ENCODE data around the gene L3MBTL4.
"Not testable (repeated sequence)": the region's sequence is repeated elsewhere in the genome, so short reads cannot be mapped to it uniquely, and the experiment has no call there.

Gene L3MBTL4

GRCh38 chr18:6273423-6273822, 141.3 kb downstream of the L3MBTL4 start:
- Histone ChIP-seq H2AFZ (ENCODE audit: low read length, unreplicated experiment) (no peak overlapping the region), H3K79me2 (ENCODE audit: control insufficient read depth, insufficient read depth, low read length, unreplicated experiment) (no peaks in the 10 kb centered on the region), H3K36me3 (ENCODE audit: insufficient read depth, low read length) (no peaks in the 10 kb centered on the region), H3K4me1 (ENCODE audit: control insufficient read depth, insufficient read depth, low read length, unreplicated experiment) (no peaks in the 10 kb centered on the region), H3K4me3 (ENCODE audit: low read depth, low read length) (no peak overlapping the region), H3K27me3 (ENCODE audit: insufficient read depth, low read length) (no peaks in the 10 kb centered on the region), H3K27ac (ENCODE audit: low read depth, low read length) (no peak overlapping the region)

GRCh38 chr18:6272144-6272543, 142.6 kb downstream of the L3MBTL4 start:
- H2AFZ ChIP-seq (ENCODE audit: low read length, unreplicated experiment); H3K4me3 ChIP-seq (ENCODE audit: low read depth, low read length); H3K27ac ChIP-seq (ENCODE audit: low read depth, low read length); H3K27me3 ChIP-seq (ENCODE audit: insufficient read depth, low read length); H3K79me2 ChIP-seq (ENCODE audit: control insufficient read depth, insufficient read depth, low read length, unreplicated experiment); H3K36me3 ChIP-seq (ENCODE audit: insufficient read depth, low read length); H3K4me1 ChIP-seq (ENCODE audit: control insufficient read depth, insufficient read depth, low read length, unreplicated experiment): not testable (repeated sequence)

- no peaks in the 10 kb centered on the region for H3K79me2 ChIP-seq (ENCODE audit: control insufficient read depth, insufficient read depth, low read length, unreplicated experiment)
- H3K36me3 ChIP-seq (ENCODE audit: insufficient read depth, low read length) = no peaks in the 10 kb centered on the region
- H3K27ac ChIP-seq (ENCODE audit: low read depth, low read length) = no peak overlapping the region
- H3K4me3 ChIP-seq (ENCODE audit: low read depth, low read length) = no peak overlapping the region
- H3K4me1 ChIP-seq (ENCODE audit: control insufficient read depth, insufficient read depth, low read length, unreplicated experiment) = no peaks in the 10 kb centered on the region
- H2AFZ ChIP-seq (ENCODE audit: low read length, unreplicated experiment) = no peak overlapping the region
- H3K27me3 ChIP-seq (ENCODE audit: insufficient read depth, low read length) = no peaks in the 10 kb centered on the region
These were observed 143.1 kb downstream of the L3MBTL4 start for GRCh38 chr18:6271585-6271984.

- Histone ChIP-seq H2AFZ (ENCODE audit: low read length, unreplicated experiment) (no peak overlapping the region), H3K79me2 (ENCODE audit: control insufficient read depth, insufficient read depth, low read length, unreplicated experiment) (no peaks in the 10 kb centered on the region), H3K36me3 (ENCODE audit: insufficient read depth, low read length) (no peaks in the 10 kb centered on the region), H3K27ac (ENCODE audit: low read depth, low read length) (no peak overlapping the region), H3K27me3 (ENCODE audit: insufficient read depth, low read length) (no peaks in the 10 kb centered on the region), H3K4me1 (ENCODE audit: control insufficient read depth, insufficient read depth, low read length, unreplicated experiment) (no peaks in the 10 kb centered on the region), H3K4me3 (ENCODE audit: low read depth, low read length) (no peak overlapping the region)
These were observed 143.9 kb downstream of the L3MBTL4 start for GRCh38 chr18:6270771-6271216.

GRCh38 chr18:6269660-6270332, 144.9 kb downstream of the L3MBTL4 start:
- no peaks in the 10 kb centered on the region for H3K4me1 ChIP-seq (ENCODE audit: control insufficient read depth, insufficient read depth, low read length, unreplicated experiment)
- H3K79me2 ChIP-seq (ENCODE audit: control insufficient read depth, insufficient read depth, low read length, unreplicated experiment) = no peaks in the 10 kb centered on the region
- no peaks in the 10 kb centered on the region for H3K27me3 ChIP-seq (ENCODE audit: insufficient read depth, low read length)
- H3K4me3 ChIP-seq (ENCODE audit: low read depth, low read length) = no peak overlapping the region
- no peaks in the 10 kb centered on the region for H3K36me3 ChIP-seq (ENCODE audit: insufficient read depth, low read length)
- H3K27ac ChIP-seq (ENCODE audit: low read depth, low read length) = no peak overlapping the region
- H2AFZ ChIP-seq (ENCODE audit: low read length, unreplicated experiment) = no peak overlapping the region

- H3K27me3 ChIP-seq (ENCODE audit: insufficient read depth, low read length) = no peaks in the 10 kb centered on the region
- no peaks in the 10 kb centered on the region for H3K4me1 ChIP-seq (ENCODE audit: control insufficient read depth, insufficient read depth, low read length, unreplicated experiment)
- H3K4me3 ChIP-seq (ENCODE audit: low read depth, low read length) = no peak overlapping the region
- no peak overlapping the region for H3K27ac ChIP-seq (ENCODE audit: low read depth, low read length)
- no peaks in the 10 kb centered on the region for H3K36me3 ChIP-seq (ENCODE audit: insufficient read depth, low read length)
- no peaks in the 10 kb centered on the region for H3K79me2 ChIP-seq (ENCODE audit: control insufficient read depth, insufficient read depth, low read length, unreplicated experiment)
- H2AFZ ChIP-seq (ENCODE audit: low read length, unreplicated experiment) = no peak overlapping the region
These were observed 148.5 kb downstream of the L3MBTL4 start for GRCh38 chr18:6266212-6266611.

GRCh38 chr18:6261938-6262337, 152.8 kb downstream of the L3MBTL4 start:
- Histone ChIP-seq H2AFZ (ENCODE audit: low read length, unreplicated experiment) (no peak overlapping the region), H3K4me1 (ENCODE audit: control insufficient read depth, insufficient read depth, low read length, unreplicated experiment) (no peaks in the 10 kb centered on the region), H3K36me3 (ENCODE audit: insufficient read depth, low read length) (no peaks in the 10 kb centered on the region), H3K27ac (ENCODE audit: low read depth, low read length) (no peak overlapping the region), H3K4me3 (ENCODE audit: low read depth, low read length) (no peak overlapping the region), H3K27me3 (ENCODE audit: insufficient read depth, low read length) (no peaks in the 10 kb centered on the region), H3K79me2 (ENCODE audit: control insufficient read depth, insufficient read depth, low read length, unreplicated experiment) (no peaks in the 10 kb centered on the region)

GRCh38 chr18:6259324-6259723, 155.4 kb downstream of the L3MBTL4 start:
- H3K27me3 ChIP-seq (ENCODE audit: insufficient read depth, low read length); H3K27ac ChIP-seq (ENCODE audit: low read depth, low read length); H3K4me1 ChIP-seq (ENCODE audit: control insufficient read depth, insufficient read depth, low read length, unreplicated experiment); H3K4me3 ChIP-seq (ENCODE audit: low read depth, low read length); H2AFZ ChIP-seq (ENCODE audit: low read length, unreplicated experiment); H3K79me2 ChIP-seq (ENCODE audit: control insufficient read depth, insufficient read depth, low read length, unreplicated experiment); H3K36me3 ChIP-seq (ENCODE audit: insufficient read depth, low read length): not testable (repeated sequence)

- H3K4me3 ChIP-seq (ENCODE audit: low read depth, low read length) = no peak overlapping the region
- no peaks in the 10 kb centered on the region for H3K79me2 ChIP-seq (ENCODE audit: control insufficient read depth, insufficient read depth, low read length, unreplicated experiment)
- H2AFZ ChIP-seq (ENCODE audit: low read length, unreplicated experiment) = no peak overlapping the region
- H3K4me1 ChIP-seq (ENCODE audit: control insufficient read depth, insufficient read depth, low read length, unreplicated experiment) = no peaks in the 10 kb centered on the region
- H3K36me3 ChIP-seq (ENCODE audit: insufficient read depth, low read length) = no peaks in the 10 kb centered on the region
- no peak overlapping the region for H3K27ac ChIP-seq (ENCODE audit: low read depth, low read length)
- H3K27me3 ChIP-seq (ENCODE audit: insufficient read depth, low read length) = no peaks in the 10 kb centered on the region
These were observed 156.8 kb downstream of the L3MBTL4 start for GRCh38 chr18:6257950-6258349.

- no peak overlapping the region for H3K27ac ChIP-seq (ENCODE audit: low read depth, low read length)
- H3K27me3 ChIP-seq (ENCODE audit: insufficient read depth, low read length) = no peaks in the 10 kb centered on the region
- H3K4me1 ChIP-seq (ENCODE audit: control insufficient read depth, insufficient read depth, low read length, unreplicated experiment) = no peaks in the 10 kb centered on the region
- H3K4me3 ChIP-seq (ENCODE audit: low read depth, low read length) = no peak overlapping the region
- H3K36me3 ChIP-seq (ENCODE audit: insufficient read depth, low read length) = no peaks in the 10 kb centered on the region
- no peaks in the 10 kb centered on the region for H3K79me2 ChIP-seq (ENCODE audit: control insufficient read depth, insufficient read depth, low read length, unreplicated experiment)
- H2AFZ ChIP-seq (ENCODE audit: low read length, unreplicated experiment) = no peak overlapping the region
These were observed 158.2 kb downstream of the L3MBTL4 start for GRCh38 chr18:6256521-6256920.

- no peak overlapping the region for H3K27ac ChIP-seq (ENCODE audit: low read depth, low read length)
- no peaks in the 10 kb centered on the region for H3K36me3 ChIP-seq (ENCODE audit: insufficient read depth, low read length)
- no peaks in the 10 kb centered on the region for H3K79me2 ChIP-seq (ENCODE audit: control insufficient read depth, insufficient read depth, low read length, unreplicated experiment)
- no peaks in the 10 kb centered on the region for H3K27me3 ChIP-seq (ENCODE audit: insufficient read depth, low read length)
- H2AFZ ChIP-seq (ENCODE audit: low read length, unreplicated experiment) = no peak overlapping the region
- no peaks in the 10 kb centered on the region for H3K4me1 ChIP-seq (ENCODE audit: control insufficient read depth, insufficient read depth, low read length, unreplicated experiment)
- H3K4me3 ChIP-seq (ENCODE audit: low read depth, low read length) = no peak overlapping the region
These were observed 158.8 kb downstream of the L3MBTL4 start for GRCh38 chr18:6255886-6256285.
